Keratinocyte (primary cell): ENCODE data around the gene PITPNC1. TPM values are rescaled to one million over a fixed set of nuclear protein-coding genes. Genes with fewer than 3 reads are reported as not detected.

Experiments used
- DNase-seq: peaks from one replicate; pipeline ENCODE4 v3.0.0-alpha.2; 2011; ENCODE audit warnings: low read depth, missing footprints, low spot score
- FAIRE-seq: peaks from 2 replicates; lab custom pipeline; 2011; peaks lifted over from hg19 to GRCh38; lab: Jason Lieb, UNC
- H2AFZ ChIP-seq: 2 replicates; pipeline ENCODE4 v1.6.0; 2012; ENCODE audit warnings: low read length, control low read depth, inconsistent platforms; ENCODE audit not compliant: control insufficient read depth
- H3K27ac ChIP-seq: 2 replicates; pipeline ENCODE4 v1.5.1; 2011; ENCODE audit warnings: low read length; ENCODE audit not compliant: control insufficient read depth, insufficient read depth
- H3K27me3 ChIP-seq: 3 replicates; pipeline ENCODE4 v1.6.0; 2011; ENCODE audit warnings: low read length; ENCODE audit not compliant: control insufficient read depth, insufficient read depth; ENCODE audit errors: extremely low read depth
- H3K36me3 ChIP-seq, 2 experiments: 2 replicates in 1 of 2; 3 replicates in 1 of 2; pipeline ENCODE4 v1.5.1; 2011; ENCODE audit warnings: low read length in 2 of 2, mild to moderate bottlenecking in 1 of 2; ENCODE audit not compliant: control insufficient read depth in 2 of 2, insufficient read depth in 2 of 2; ENCODE audit errors: extremely low read depth in 1 of 2
- H3K4me1 ChIP-seq: 3 replicates; pipeline ENCODE4 v1.5.1; 2011; ENCODE audit warnings: low read length; ENCODE audit not compliant: control insufficient read depth, insufficient read depth; ENCODE audit errors: extremely low read depth
- H3K4me2 ChIP-seq: 3 replicates; pipeline ENCODE4 v1.6.0; 2011; ENCODE audit warnings: low read depth, low read length; ENCODE audit not compliant: control insufficient read depth, insufficient read depth; ENCODE audit errors: extremely low read depth
- H3K4me3 ChIP-seq, 3 experiments: fragments of 200-600 bp in 1 of 3; sonication (generic) in 1 of 3; 2 replicates in 2 of 3; 3 replicates in 1 of 3; pipeline ENCODE4 v1.5.1; 2011 to 2016; ENCODE audit warnings: low read length in 3 of 3, mild to moderate bottlenecking in 3 of 3, control low read depth in 2 of 3, inconsistent platforms in 1 of 3, low read depth in 1 of 3, mixed read lengths in 1 of 3, mixed run types in 1 of 3, moderate library complexity in 1 of 3; ENCODE audit not compliant: control insufficient read depth in 2 of 3, insufficient read depth in 2 of 3; ENCODE audit errors: extremely low read depth in 1 of 3
- H3K79me2 ChIP-seq: 2 replicates; pipeline ENCODE4 v1.6.0; 2012; ENCODE audit warnings: low read length; ENCODE audit not compliant: control insufficient read depth, insufficient read depth
- H3K9ac ChIP-seq: 3 replicates; pipeline ENCODE4 v1.6.0; 2011; ENCODE audit warnings: low read length; ENCODE audit not compliant: control insufficient read depth, insufficient read depth; ENCODE audit errors: extremely low read depth
- H3K9me1 ChIP-seq: 3 replicates; pipeline ENCODE4 v1.6.0; 2011; ENCODE audit warnings: low read length; ENCODE audit not compliant: control insufficient read depth, insufficient read depth; ENCODE audit errors: extremely low read depth
- H3K9me3 ChIP-seq: 2 replicates; pipeline ENCODE4 v1.5.1; 2012; ENCODE audit warnings: low read depth, low read length; ENCODE audit not compliant: control insufficient read depth
- H4K20me1 ChIP-seq: 3 replicates; pipeline ENCODE4 v1.6.0; 2011; ENCODE audit warnings: low read length; ENCODE audit not compliant: control insufficient read depth, insufficient read depth; ENCODE audit errors: extremely low read depth
- EZH2 ChIP-seq: IDR thresholded peaks from one replicate; pipeline ENCODE4 v1.6.1; 2012; ENCODE audit warnings: inconsistent platforms, mild to moderate bottlenecking, low read length, moderate library complexity
- dilution Hi-C: fragments of 300-500 bp; cut with MboI; formaldehyde crosslinking; loops from one replicate; pipeline ENCODE4 v1.7.0; 2020; ENCODE audit warnings: low sequenced_read_pairs; ENCODE audit not compliant: extremely low pct_ligation_motif_present
- polyA plus RNA-seq, 5 experiments: library from polyadenylated mRNA; depleted of rRNA in 3 of 5; stranded (reverse) in 3 of 5; stranded (forward) in 1 of 5; unstranded in 1 of 5; fragments of >200 nt; gene quantifications; 1 replicate in 1 of 5; 2 replicates in 3 of 5; 3 replicates in 1 of 5; pipeline versions ENCODE4 v1.2.1 to v1.2.3, GENCODE V29; 2011 to 2012; ENCODE audit warnings: missing spikeins in 2 of 5, low read depth in 1 of 5, low replicate concordance in 1 of 5
- TF ChIP-seq, protein P1 (sequence below), 3 experiments: IDR thresholded peaks in 1 of 3; conservative IDR thresholded peaks in 1 of 3; optimal IDR thresholded peaks in 1 of 3; 2 replicates in 2 of 3; 3 replicates in 1 of 3; pipeline versions ENCODE3 to v1.5.1; 2011; ENCODE audit warnings: low read length in 3 of 3, mild to moderate bottlenecking in 3 of 3, moderate library complexity in 2 of 3, control low read depth in 1 of 3, inconsistent platforms in 1 of 3; ENCODE audit not compliant: insufficient read depth in 2 of 3; ENCODE audit errors: extremely low read depth in 1 of 3

The PITPNC1 gene
- polyA plus RNA-seq, 1 donor (not counting 4 experiments of a cell fraction or from before 2014, with no cell fraction given) = 24.8 TPM

DNA sequence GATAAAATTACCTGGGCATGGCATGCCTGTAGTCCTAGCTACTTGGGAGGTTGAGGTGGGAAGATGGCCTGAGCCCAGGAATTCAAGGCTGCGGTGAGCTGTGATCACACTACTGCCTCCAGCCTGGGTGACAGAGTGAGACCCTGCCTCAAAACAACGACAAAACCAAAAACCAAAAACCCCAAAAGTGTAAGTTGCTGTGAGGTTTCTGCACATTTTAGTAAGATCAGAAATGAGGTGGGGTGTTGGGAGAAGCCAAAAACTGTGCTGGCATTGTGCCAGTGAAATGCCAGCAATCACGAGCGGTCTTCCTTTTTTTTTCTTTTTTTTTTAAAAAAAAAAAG, 114.6 kb downstream of the PITPNC1 start:
- Histone ChIP-seq H2AFZ (no peak overlapping the region), H4K20me1 (no peaks in the 10 kb centered on the region), H3K9me3 (no peaks in the 10 kb centered on the region), H3K27me3 (no peaks in the 10 kb centered on the region), H3K79me2 (peaks cover 4% of the 10 kb centered on the region), H3K27ac (no peak overlapping the region), H3K36me3 (peaks cover 0 to 4% of the 10 kb centered on the region in 2 experiments), H3K4me3 (no peak overlapping the region), H3K4me1 (peaks cover 20% of the 10 kb centered on the region), H3K4me2 (no peak overlapping the region), H3K9ac (no peak overlapping the region), H3K9me1 (peaks cover 3% of the 10 kb centered on the region)
- no peak for TF ChIP-seq EZH2
- TF ChIP-seq, protein P1, sequence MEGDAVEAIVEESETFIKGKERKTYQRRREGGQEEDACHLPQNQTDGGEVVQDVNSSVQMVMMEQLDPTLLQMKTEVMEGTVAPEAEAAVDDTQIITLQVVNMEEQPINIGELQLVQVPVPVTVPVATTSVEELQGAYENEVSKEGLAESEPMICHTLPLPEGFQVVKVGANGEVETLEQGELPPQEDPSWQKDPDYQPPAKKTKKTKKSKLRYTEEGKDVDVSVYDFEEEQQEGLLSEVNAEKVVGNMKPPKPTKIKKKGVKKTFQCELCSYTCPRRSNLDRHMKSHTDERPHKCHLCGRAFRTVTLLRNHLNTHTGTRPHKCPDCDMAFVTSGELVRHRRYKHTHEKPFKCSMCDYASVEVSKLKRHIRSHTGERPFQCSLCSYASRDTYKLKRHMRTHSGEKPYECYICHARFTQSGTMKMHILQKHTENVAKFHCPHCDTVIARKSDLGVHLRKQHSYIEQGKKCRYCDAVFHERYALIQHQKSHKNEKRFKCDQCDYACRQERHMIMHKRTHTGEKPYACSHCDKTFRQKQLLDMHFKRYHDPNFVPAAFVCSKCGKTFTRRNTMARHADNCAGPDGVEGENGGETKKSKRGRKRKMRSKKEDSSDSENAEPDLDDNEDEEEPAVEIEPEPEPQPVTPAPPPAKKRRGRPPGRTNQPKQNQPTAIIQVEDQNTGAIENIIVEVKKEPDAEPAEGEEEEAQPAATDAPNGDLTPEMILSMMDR (optimal IDR thresholded peaks at IDR 0.05 in 1 of 3, IDR thresholded peaks at IDR 0.05 in 1 of 3, conservative IDR thresholded peaks at IDR 0.05 in 1 of 3; ENCODE audit: extremely low read depth in 1 of 3, insufficient read depth in 2 of 3, low read length in 3 of 3) = no peak
- no peak for DNase-seq
- FAIRE-seq = no peak
- dilution Hi-C loops = no loop called here

DNA sequence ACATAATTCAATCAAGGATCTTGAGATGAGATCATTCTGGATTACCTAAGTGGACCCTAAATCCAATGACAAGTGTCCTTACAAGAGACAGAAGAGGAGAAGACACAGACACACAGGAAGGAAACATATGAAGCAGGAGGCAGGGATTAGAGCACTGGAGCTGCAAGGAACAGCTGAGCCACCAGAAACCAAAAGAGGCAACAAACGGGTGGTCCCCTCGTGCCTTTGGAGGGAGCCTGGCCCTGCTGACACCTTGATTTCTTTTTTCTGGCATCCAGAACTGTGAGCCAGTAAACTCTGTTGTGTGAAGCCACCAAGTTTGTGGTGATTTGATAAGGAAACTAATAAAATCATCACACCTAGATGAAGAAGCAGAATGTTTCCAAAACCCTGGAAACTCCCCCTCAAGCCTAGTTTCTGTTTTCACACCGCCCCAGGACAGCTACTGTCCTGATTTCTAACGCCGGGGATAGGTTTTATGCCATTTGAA, 115.2 kb downstream of the PITPNC1 start:
- TF ChIP-seq, protein P1 (optimal IDR thresholded peaks at IDR 0.05 in 1 of 3, IDR thresholded peaks at IDR 0.05 in 1 of 3, conservative IDR thresholded peaks at IDR 0.05 in 1 of 3; ENCODE audit: extremely low read depth in 1 of 3, insufficient read depth in 2 of 3, low read length in 3 of 3) = no peak
- no peak for TF ChIP-seq EZH2
- H3K36me3 ChIP-seq = peaks cover 0 to 4% of the 10 kb centered on the region in 2 experiments
- H3K4me3 ChIP-seq = no peak overlapping the region
- dilution Hi-C loops = no loop called here
- peaks cover 3% of the 10 kb centered on the region for H3K9me1 ChIP-seq
- peaks cover 4% of the 10 kb centered on the region for H3K79me2 ChIP-seq
- DNase-seq (no peak), FAIRE-seq (no peak)
- no peak overlapping the region for H2AFZ ChIP-seq
- no peaks in the 10 kb centered on the region for H3K27me3 ChIP-seq
- no peak overlapping the region for H3K27ac ChIP-seq
- no peaks in the 10 kb centered on the region for H3K9me3 ChIP-seq
- no peak overlapping the region for H3K9ac ChIP-seq
- no peak overlapping the region for H3K4me2 ChIP-seq
- H3K4me1 ChIP-seq = peaks cover 20% of the 10 kb centered on the region
- H4K20me1 ChIP-seq = no peaks in the 10 kb centered on the region
